ES-I3 (cell line): Measurements from ENCODE around the gene NMRK2.
A peak's percentile ranks its signal among the peaks of the same experiment; 100 is the strongest.
"Not testable (repeated sequence)": the region's sequence is repeated elsewhere in the genome, so short reads cannot be mapped to it uniquely, and the experiment has no call there.

Source experiments
- H3K36me3 ChIP-seq: 2 replicates; pipeline ENCODE4 v1.6.1; 2013; ENCODE audit warnings: mild to moderate bottlenecking, low read length, control low read depth, moderate library complexity; ENCODE audit not compliant: insufficient read depth
- H3K4me1 ChIP-seq: 2 replicates; pipeline ENCODE4 v1.6.1; 2013; ENCODE audit warnings: mild to moderate bottlenecking, control low read depth, low read length; ENCODE audit not compliant: insufficient read depth
- H3K9ac ChIP-seq: 2 replicates; pipeline ENCODE4 v1.6.1; 2013; ENCODE audit warnings: low read depth, mild to moderate bottlenecking, low read length, moderate library complexity
- H3K9me3 ChIP-seq: 2 replicates; pipeline ENCODE4 v1.6.1; 2013; ENCODE audit warnings: mild to moderate bottlenecking, low read length, moderate library complexity; ENCODE audit not compliant: control insufficient read depth, insufficient read depth

NMRK2 gene

GRCh38 chr19:3966051-3967017, 33.5 kb downstream of the NMRK2 start:
- Histone ChIP-seq H3K9ac (no peak overlapping the region), H3K36me3 (peaks cover 52% of the 10 kb centered on the region), H3K9me3 (no peaks in the 10 kb centered on the region), H3K4me1 (peaks cover 20% of the 10 kb centered on the region)

GRCh38 chr19:3967983-3968382, 35.1 kb downstream of the NMRK2 start:
- peaks cover 20% of the 10 kb centered on the region for H3K4me1 ChIP-seq
- H3K9ac ChIP-seq, H3K9me3 ChIP-seq: not testable (repeated sequence)
- H3K36me3 ChIP-seq = peaks cover 45% of the 10 kb centered on the region

- Histone ChIP-seq H3K9me3 (no peaks in the 10 kb centered on the region), H3K9ac (peak overlapping the region; percentile 99), H3K36me3 (peaks cover 38% of the 10 kb centered on the region), H3K4me1 (peaks cover 20% of the 10 kb centered on the region)
Observed at GRCh38 chr19:3968556-3969434, 35.9 kb downstream of the NMRK2 start.

DNA sequence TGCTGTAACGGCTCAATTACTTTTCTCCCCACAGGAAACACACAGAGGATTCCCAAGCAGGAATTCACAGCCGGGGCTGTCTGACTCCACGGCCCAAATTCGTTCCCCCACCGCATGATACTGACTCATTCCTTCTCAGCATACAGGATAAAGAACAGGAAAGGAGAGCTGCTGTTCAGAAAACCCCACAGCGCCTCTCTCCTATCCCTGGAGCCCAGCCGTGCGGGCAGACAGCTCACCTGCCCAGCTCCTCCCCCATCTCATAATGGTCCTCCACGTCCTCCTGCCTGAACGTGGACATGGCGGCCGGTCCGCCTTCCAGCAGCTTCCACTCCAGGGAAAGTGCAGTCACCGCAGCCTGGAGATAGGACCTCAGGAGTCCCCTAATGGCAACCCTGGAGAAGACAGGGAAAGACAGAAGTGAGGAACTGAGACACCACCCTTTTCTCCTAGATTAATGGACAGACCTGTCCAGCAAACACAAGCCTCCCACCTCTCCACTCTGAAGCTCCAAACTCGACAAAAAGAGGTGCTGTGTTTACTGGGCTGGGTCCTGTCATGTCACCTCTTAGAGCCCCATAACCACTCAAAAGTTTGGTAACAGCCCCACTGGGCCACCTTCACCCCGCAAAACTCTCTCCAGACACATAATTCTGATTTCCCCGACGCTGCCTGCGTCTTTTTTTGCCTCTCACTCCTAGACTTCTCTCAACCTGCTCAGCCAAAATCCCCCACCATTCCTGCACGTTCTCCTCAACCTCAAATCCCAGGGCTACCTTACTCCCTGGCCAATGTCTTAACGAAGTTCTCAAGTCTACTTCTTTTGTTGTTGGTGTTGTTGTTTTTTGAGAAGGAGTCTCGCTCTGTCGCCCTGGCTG, 36.8 kb downstream of the NMRK2 start:
- Histone ChIP-seq H3K36me3 (peaks cover 35% of the 10 kb centered on the region), H3K4me1 (peaks cover 20% of the 10 kb centered on the region), H3K9me3 (no peaks in the 10 kb centered on the region), H3K9ac (peak overlapping the region; percentile 99)

GRCh38 chr19:3970313-3970807, 37.5 kb downstream of the NMRK2 start:
- H3K9me3 ChIP-seq = no peaks in the 10 kb centered on the region
- H3K4me1 ChIP-seq = peaks cover 20% of the 10 kb centered on the region
- peaks cover 37% of the 10 kb centered on the region for H3K36me3 ChIP-seq
- H3K9ac ChIP-seq = peak overlapping the region; percentile 99

- peaks cover 20% of the 10 kb centered on the region for H3K4me1 ChIP-seq
- peaks cover 37% of the 10 kb centered on the region for H3K36me3 ChIP-seq
- peak within 1 kb of the TSS; percentile 99 for H3K9ac ChIP-seq
- no peaks in the 10 kb centered on the region for H3K9me3 ChIP-seq
Observed at GRCh38 chr19:3970808-3971598, 38.1 kb downstream of the NMRK2 start, which contains the start of gene DAPK3. DAPK3 (minus strand) TSS chr19:3971099; CDS start chr19:3969735, 1,364 bp downstream.

- Histone ChIP-seq H3K9me3 (no peaks in the 10 kb centered on the region), H3K9ac (no peak overlapping the region), H3K36me3 (peaks cover 45% of the 10 kb centered on the region), H3K4me1 (no peaks in the 10 kb centered on the region)
Observed at GRCh38 chr19:3975144-3975543, 42.3 kb downstream of the NMRK2 start.

- H3K9ac ChIP-seq = no peak overlapping the region
- H3K36me3 ChIP-seq = peaks cover 50% of the 10 kb centered on the region
- H3K9me3 ChIP-seq = no peaks in the 10 kb centered on the region
- no peaks in the 10 kb centered on the region for H3K4me1 ChIP-seq
Observed at GRCh38 chr19:3975637-3976087, 42.8 kb downstream of the NMRK2 start.

GRCh38 chr19:3976495-3977241, 43.8 kb downstream of the NMRK2 start:
- Histone ChIP-seq H3K4me1 (no peaks in the 10 kb centered on the region), H3K9me3 (no peaks in the 10 kb centered on the region), H3K9ac (no peak overlapping the region), H3K36me3 (peaks cover 58% of the 10 kb centered on the region)

DNA sequence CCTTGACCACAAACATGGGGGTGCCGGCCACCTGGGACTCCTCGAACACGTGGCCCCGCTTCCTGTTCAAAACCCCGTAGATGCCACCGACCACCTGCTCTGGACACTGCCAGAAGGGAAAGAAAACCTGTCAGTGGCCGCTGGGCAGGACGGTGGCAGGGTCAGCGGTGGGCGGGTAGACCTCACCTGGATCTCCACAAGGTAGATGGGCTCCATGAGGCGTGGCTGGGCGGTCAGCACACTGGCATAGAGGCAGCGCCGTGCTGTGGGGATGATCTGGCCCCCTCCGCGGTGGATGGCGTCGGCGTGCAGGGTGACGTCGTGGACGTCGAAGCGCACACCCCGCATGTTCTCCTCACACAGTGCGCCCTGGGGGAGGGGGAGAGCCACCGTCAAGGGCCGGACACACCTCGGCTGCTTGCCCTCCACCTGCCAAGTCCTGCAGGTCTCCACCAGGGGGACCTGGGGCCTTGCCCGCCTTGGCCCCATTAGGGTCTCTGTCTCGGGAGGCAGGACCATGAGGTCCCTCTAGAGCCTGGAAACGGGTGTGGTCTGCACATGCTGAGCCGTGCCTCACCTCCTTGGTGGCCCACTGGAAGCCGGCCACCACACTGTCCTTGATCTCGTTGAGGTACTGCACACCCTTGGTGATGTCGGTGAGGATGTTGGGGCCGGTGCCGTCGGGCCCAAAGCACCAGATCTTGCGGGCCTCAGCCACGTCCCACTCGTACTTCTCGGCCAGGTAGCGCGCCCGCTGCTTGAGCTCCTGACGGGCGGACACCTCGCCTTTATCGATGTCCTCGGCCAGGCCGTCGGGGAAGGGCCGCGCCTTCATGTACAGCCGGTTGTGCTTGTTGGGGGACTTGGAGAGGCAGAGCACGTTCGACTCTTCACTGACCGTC, 44.6 kb downstream of the NMRK2 start:
- no peaks in the 10 kb centered on the region for H3K4me1 ChIP-seq
- no peaks in the 10 kb centered on the region for H3K9me3 ChIP-seq
- H3K9ac ChIP-seq = no peak overlapping the region
- H3K36me3 ChIP-seq = peaks cover 66% of the 10 kb centered on the region

DNA sequence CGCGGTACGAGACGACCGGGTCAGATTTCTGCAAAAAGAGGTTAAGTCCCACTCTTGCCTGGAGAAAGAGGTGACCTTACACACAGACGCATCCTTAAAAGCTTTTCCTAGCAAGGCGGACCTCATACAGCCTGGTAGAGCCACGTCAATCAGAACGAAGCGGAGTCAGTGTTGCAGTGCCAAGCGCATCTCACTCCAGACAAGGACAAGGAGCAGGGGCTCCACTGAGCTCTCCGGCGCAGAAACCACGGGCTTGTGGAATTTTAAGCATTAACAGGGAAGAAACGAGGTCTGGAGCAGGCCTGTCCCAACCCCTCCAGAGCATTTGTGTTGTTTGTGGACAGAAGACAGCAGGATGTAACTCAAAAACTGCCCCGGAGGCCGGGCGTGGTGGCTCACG, 45.3 kb downstream of the NMRK2 start:
- H3K9me3 ChIP-seq = no peaks in the 10 kb centered on the region
- no peak overlapping the region for H3K9ac ChIP-seq
- peaks cover 72% of the 10 kb centered on the region for H3K36me3 ChIP-seq
- no peaks in the 10 kb centered on the region for H3K4me1 ChIP-seq

GRCh38 chr19:3979289-3979673, 46.4 kb downstream of the NMRK2 start:
- peaks cover 9% of the 10 kb centered on the region; the same call in 1 of the 2 replicates for H3K4me1 ChIP-seq
- H3K9me3 ChIP-seq = no peaks in the 10 kb centered on the region
- no peak overlapping the region for H3K9ac ChIP-seq
- peaks cover 83% of the 10 kb centered on the region for H3K36me3 ChIP-seq
